Measurements from ENCODE around the gene CCDC60.
A peak's percentile ranks its signal among the peaks of the same experiment; 100 is the strongest.

The CCDC60 gene

GRCh38 chr12:119512772-119513497, 178.4 kb downstream of the CCDC60 start:
- Mint-ChIP-seq H3K27ac (no peak overlapping the region), H3K27me3 (peaks cover 7% of the 10 kb centered on the region), H3K4me3 (no peak overlapping the region), H3K36me3 (peaks cover 2% of the 10 kb centered on the region), H3K4me1 (no peaks in the 10 kb centered on the region), H3K9me3 (peaks cover 2% of the 10 kb centered on the region)
- no peak for DNase-seq (ENCODE audit: low spot score in 2 of 2)
- ATAC-seq (ENCODE audit: low read depth), result no peak

DNA sequence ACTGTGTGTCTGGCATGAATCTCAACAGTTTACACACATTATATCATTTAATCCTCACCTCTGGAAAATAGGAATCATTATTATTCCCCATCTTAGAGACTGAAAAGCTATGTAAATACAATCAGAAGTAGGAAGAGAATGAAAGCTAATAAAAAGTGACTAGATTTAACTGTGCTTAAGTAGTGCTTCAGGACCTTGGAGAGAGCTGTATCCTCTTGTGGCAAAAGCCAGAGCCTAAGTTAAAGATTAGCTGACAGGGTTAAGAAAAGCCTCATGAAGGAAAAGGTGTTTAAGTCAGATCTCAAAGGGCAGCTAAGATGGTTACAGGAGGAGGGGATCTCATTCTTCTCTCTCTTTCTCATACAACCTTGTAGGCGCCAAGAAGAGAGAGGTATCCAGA, 193.7 kb downstream of the CCDC60 start:
- Mint-ChIP-seq H3K36me3 (no peaks in the 10 kb centered on the region), H3K9me3 (peaks cover 4% of the 10 kb centered on the region), H3K27ac (no peak overlapping the region), H3K4me1 (no peaks in the 10 kb centered on the region), H3K4me3 (no peak overlapping the region), H3K27me3 (peaks cover 3% of the 10 kb centered on the region)
- ATAC-seq (ENCODE audit: low read depth) (no peak), DNase-seq (ENCODE audit: low spot score in 2 of 2) (no peak)

DNA sequence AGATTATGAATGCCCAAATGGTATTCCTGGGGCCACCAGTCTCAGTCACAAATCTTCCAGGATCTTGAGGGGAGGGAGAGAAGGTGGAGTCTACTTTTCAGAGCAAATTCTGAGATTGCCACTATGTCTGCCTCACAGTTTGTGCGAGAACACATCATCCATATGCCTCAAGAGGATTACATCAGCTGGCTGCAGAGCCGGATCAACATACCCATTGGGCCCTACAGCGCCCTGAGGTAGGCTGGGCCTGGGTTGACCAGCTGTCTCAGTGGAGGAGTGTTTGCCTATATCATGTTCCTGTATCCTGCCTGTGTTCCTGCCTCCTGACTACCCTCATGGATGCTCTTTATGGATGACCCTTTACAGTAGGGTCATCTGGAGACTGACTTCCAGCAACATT, 205.9 kb downstream of the CCDC60 start:
- no peak overlapping the region for H3K27ac Mint-ChIP-seq
- DNase-seq (ENCODE audit: low spot score in 2 of 2), result no peak
- H3K27me3 Mint-ChIP-seq, result peaks cover 18% of the 10 kb centered on the region
- no peaks in the 10 kb centered on the region for H3K4me1 Mint-ChIP-seq
- no peak overlapping the region for H3K4me3 Mint-ChIP-seq
- no peaks in the 10 kb centered on the region for H3K36me3 Mint-ChIP-seq
- H3K9me3 Mint-ChIP-seq, result peaks cover 6% of the 10 kb centered on the region
- ATAC-seq (ENCODE audit: low read depth), result no peak

DNA sequence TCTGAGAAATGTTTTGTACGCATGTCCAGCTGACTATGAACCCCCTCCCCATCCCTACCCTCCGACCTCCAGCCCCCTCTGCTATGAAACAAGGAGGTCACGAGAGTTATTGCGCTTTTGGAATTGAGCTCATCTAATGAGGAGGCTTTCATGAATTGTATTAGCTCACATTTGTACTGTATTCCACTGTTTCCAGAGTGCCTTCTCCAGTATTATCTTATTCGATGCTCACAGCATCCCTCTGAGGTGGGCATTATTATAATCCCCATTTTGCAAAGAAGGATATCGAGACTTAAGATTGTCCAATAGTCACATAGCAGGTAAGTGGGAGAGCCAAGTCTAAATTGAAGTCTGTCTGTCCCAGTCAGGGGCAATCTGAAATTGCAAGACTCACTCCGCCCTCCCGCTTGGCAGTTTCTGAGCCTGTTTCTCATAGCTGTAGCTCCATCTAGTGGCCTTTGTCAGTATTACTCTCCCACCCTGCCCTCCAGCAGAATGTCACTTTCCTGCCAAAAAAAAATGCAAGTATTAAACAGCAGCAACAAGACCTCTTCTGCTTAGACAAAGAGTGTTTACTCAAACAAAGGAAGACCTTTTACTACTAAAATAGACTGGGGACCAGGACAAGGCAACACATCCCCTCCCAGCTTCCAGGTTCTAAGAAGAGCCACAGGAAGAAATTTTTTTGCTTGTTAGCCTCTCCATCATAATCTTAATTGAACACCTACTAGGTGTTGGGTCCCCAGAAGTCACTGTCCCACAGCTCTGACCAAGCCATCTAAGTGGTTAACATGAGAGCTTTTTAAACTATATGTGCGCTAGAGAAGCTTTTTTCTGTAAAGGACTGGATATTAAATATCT, 210.5 kb downstream of the CCDC60 start:
- no peak overlapping the region for H3K27ac Mint-ChIP-seq
- no peaks in the 10 kb centered on the region for H3K36me3 Mint-ChIP-seq
- ATAC-seq (ENCODE audit: low read depth), result peak; percentile 46
- no peaks in the 10 kb centered on the region for H3K4me1 Mint-ChIP-seq
- no peaks in the 10 kb centered on the region for H3K9me3 Mint-ChIP-seq
- peak; percentile 54 to 60 for DNase-seq (ENCODE audit: low spot score in 2 of 2)
- no peak overlapping the region for H3K4me3 Mint-ChIP-seq
- peaks cover 24% of the 10 kb centered on the region for H3K27me3 Mint-ChIP-seq

DNA sequence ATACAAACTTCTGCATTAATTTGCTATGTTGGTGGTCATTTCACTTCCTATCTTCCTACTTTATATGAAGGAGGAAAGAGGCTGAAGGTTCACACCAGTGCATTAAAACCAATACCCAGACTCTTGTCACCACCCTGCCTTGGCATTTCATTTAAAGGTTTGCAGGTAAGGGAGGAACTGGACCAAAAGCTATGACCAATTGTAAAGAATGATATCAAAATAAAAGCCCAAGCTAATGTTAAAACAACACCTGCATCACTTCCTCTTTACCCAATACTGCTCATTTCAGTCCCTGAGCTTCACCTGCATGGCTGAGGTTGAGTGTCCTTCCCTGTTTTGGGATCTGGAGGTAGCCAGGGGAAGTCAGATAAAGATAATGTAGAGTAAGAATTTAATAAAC, 211.8 kb downstream of the CCDC60 start:
- Mint-ChIP-seq H3K27ac (no peak overlapping the region), H3K27me3 (peaks cover 26% of the 10 kb centered on the region), H3K4me1 (no peaks in the 10 kb centered on the region), H3K36me3 (no peaks in the 10 kb centered on the region), H3K4me3 (no peak overlapping the region), H3K9me3 (no peaks in the 10 kb centered on the region)
- DNase-seq (ENCODE audit: low spot score in 2 of 2) (no peak), ATAC-seq (ENCODE audit: low read depth) (no peak)

- no peaks in the 10 kb centered on the region for H3K9me3 Mint-ChIP-seq
- no peak overlapping the region for H3K27ac Mint-ChIP-seq
- H3K4me1 Mint-ChIP-seq, result no peaks in the 10 kb centered on the region
- H3K4me3 Mint-ChIP-seq, result no peak overlapping the region
- peaks cover 23% of the 10 kb centered on the region for H3K27me3 Mint-ChIP-seq
- no peaks in the 10 kb centered on the region for H3K36me3 Mint-ChIP-seq
- no peak for ATAC-seq (ENCODE audit: low read depth)
- no peak for DNase-seq (ENCODE audit: low spot score in 2 of 2)
Measured at GRCh38 chr12:119547001-119547400, 212.5 kb downstream of the CCDC60 start.

GRCh38 chr12:119556854-119557253, 222.3 kb downstream of the CCDC60 start:
- peaks cover 3% of the 10 kb centered on the region for H3K9me3 Mint-ChIP-seq

DNA sequence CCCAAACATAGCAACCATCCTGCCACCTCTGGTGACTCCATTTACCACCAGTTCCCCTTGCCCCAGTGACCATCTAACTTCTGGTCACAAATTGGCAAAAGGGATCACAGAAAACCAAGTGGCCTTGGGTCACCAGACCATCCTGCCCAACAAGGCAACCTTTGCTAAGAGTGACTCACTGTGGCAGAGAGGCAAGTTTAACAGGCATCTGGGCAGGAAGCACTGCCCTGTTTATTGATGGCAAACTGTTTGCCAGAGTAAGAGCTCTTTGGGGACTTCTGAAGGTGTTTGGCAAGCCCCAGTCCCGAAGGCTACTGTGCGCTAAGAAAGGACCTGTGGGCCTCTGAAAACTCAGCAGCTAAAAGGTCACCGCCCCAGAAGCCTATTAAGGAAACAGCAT, 230.9 kb downstream of the CCDC60 start:
- Mint-ChIP-seq H3K4me1 (no peaks in the 10 kb centered on the region), H3K9me3 (no peaks in the 10 kb centered on the region), H3K4me3 (no peak overlapping the region), H3K27ac (no peak overlapping the region), H3K36me3 (no peaks in the 10 kb centered on the region), H3K27me3 (peaks cover 10% of the 10 kb centered on the region)
- ATAC-seq (ENCODE audit: low read depth) (no peak), DNase-seq (ENCODE audit: low spot score in 2 of 2) (no peak)

More at GRCh38 chr12:119556854-119557253, 222.3 kb downstream of the CCDC60 start:
- ATAC-seq (ENCODE audit: low read depth) (no peak), DNase-seq (ENCODE audit: low spot score in 2 of 2) (no peak)
- H3K4me1 Mint-ChIP-seq, result no peaks in the 10 kb centered on the region
- H3K27me3 Mint-ChIP-seq, result peaks cover 11% of the 10 kb centered on the region
- no peaks in the 10 kb centered on the region for H3K36me3 Mint-ChIP-seq
- H3K4me3 Mint-ChIP-seq, result no peak overlapping the region
- no peak overlapping the region for H3K27ac Mint-ChIP-seq

DNA sequence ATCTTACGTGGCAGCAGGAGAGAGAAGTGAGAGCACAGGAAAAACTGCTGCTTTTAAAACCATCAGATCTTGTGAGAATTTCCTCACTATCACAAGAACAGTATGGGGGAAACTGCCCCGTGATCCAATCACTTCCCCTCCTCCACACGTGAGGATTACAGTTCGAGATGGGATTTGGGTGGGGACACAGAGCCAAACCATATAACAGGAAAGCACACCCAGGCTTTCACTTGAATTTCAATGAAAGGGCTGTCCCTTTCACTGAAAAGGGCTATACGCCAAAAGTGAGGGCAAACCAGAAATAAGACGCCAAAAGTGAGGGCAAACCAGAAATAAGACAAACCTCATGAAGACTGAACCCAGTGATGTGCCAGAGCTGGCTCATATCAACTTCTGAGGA, 236.2 kb downstream of the CCDC60 start:
- ATAC-seq (ENCODE audit: low read depth) (no peak), DNase-seq (ENCODE audit: low spot score in 2 of 2) (no peak)
- peaks cover 5% of the 10 kb centered on the region for H3K9me3 Mint-ChIP-seq
- H3K4me3 Mint-ChIP-seq, result no peak overlapping the region
- H3K27ac Mint-ChIP-seq, result no peak overlapping the region
- peaks cover 6% of the 10 kb centered on the region for H3K27me3 Mint-ChIP-seq
- H3K4me1 Mint-ChIP-seq, result no peaks in the 10 kb centered on the region
- no peaks in the 10 kb centered on the region for H3K36me3 Mint-ChIP-seq

- Mint-ChIP-seq H3K9me3 (peaks cover 5% of the 10 kb centered on the region), H3K4me1 (no peaks in the 10 kb centered on the region), H3K27me3 (peaks cover 3% of the 10 kb centered on the region), H3K4me3 (no peak overlapping the region), H3K27ac (no peak overlapping the region), H3K36me3 (no peaks in the 10 kb centered on the region)
- DNase-seq (ENCODE audit: low spot score in 2 of 2) (no peak), ATAC-seq (ENCODE audit: low read depth) (no peak)
Measured at GRCh38 chr12:119573086-119573485, 238.6 kb downstream of the CCDC60 start.

DNA sequence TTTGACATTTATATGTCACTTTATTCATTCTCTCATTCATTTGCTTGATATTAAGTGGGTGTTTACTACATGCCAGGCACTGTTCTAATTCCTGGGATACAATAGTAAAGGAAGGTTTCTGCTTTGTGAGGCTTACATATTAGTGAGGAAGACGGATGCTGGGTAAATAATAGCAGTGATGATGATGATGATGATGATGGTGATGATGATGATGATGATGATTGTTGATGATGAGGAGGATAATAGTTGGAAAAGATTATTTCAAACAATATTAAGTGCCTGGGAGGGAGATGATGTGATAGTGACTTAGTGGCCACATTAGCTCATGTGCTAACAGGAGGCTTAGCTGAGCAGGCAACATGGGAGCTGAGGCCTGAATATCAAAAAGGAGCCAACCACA, 239.7 kb downstream of the CCDC60 start:
- ATAC-seq (ENCODE audit: low read depth), result no peak
- Mint-ChIP-seq H3K9me3 (peaks cover 5% of the 10 kb centered on the region), H3K4me3 (no peak overlapping the region), H3K4me1 (no peaks in the 10 kb centered on the region), H3K27ac (no peak overlapping the region), H3K36me3 (no peaks in the 10 kb centered on the region), H3K27me3 (peaks cover 3% of the 10 kb centered on the region)
- DNase-seq (ENCODE audit: low spot score in 2 of 2), result no peak

DNA sequence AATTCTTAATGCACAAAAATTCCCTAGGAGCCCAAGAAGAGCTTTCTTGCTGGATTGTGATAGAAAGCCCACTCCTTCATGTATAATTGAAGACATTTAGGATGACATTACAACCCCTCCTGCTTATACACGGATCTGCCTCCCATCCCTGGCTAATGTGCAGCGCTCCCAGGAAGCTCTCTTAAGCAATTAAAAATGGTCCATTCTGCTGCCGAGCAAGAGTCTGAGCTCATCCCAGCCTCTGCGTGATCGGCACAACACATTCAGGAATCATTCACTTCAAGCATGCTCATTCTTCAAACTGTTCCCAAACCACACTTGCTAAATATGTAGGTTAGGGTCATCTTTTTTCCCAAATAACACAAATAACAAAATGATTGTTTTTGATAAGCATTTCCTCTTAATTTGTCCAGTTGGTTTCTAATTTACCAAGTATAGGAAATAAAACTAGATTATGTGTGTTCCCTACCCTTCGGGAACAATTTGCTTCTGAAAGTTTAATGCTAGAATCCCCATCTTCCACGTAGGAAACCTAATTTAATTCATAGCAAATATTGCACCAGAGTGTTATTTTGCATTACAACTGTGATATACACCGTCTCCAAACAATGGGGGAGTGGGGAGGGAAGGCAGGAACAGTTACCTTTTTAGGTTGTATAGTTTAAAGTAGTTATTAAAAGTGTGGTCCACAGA, 241.7 kb downstream of the CCDC60 start:
- H3K9me3 Mint-ChIP-seq, result peaks cover 5% of the 10 kb centered on the region
- H3K4me1 Mint-ChIP-seq, result no peaks in the 10 kb centered on the region
- H3K4me3 Mint-ChIP-seq, result no peak overlapping the region
- ATAC-seq (ENCODE audit: low read depth) (no peak), DNase-seq (ENCODE audit: low spot score in 2 of 2) (no peak)
- no peaks in the 10 kb centered on the region for H3K36me3 Mint-ChIP-seq
- H3K27ac Mint-ChIP-seq, result no peak overlapping the region
- peaks cover 3% of the 10 kb centered on the region for H3K27me3 Mint-ChIP-seq

DNA sequence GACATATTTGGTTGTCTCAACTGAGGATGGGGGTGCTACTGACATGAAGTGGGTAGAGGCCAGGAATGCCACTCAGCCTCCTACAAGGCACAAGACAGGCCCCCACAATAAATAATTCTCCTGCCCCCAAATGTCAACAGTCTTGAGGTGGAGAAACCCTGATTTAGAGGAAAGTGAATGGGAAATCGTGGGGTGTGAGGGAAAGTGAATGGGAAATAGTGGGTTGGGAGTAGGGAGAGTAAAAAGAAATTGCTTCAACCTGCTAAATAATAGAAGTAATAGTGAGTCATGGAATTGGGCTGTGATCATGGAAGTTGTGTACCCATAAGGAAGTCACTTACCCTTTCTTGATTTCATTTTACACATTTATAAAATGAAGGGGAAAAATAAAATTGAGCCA, 242.4 kb downstream of the CCDC60 start:
- H3K27me3 Mint-ChIP-seq, result peaks cover 3% of the 10 kb centered on the region
- H3K9me3 Mint-ChIP-seq, result peaks cover 5% of the 10 kb centered on the region
- ATAC-seq (ENCODE audit: low read depth), result no peak
- H3K27ac Mint-ChIP-seq, result no peak overlapping the region
- no peaks in the 10 kb centered on the region for H3K4me1 Mint-ChIP-seq
- no peak for DNase-seq (ENCODE audit: low spot score in 2 of 2)
- no peaks in the 10 kb centered on the region for H3K36me3 Mint-ChIP-seq
- no peak overlapping the region for H3K4me3 Mint-ChIP-seq

DNA sequence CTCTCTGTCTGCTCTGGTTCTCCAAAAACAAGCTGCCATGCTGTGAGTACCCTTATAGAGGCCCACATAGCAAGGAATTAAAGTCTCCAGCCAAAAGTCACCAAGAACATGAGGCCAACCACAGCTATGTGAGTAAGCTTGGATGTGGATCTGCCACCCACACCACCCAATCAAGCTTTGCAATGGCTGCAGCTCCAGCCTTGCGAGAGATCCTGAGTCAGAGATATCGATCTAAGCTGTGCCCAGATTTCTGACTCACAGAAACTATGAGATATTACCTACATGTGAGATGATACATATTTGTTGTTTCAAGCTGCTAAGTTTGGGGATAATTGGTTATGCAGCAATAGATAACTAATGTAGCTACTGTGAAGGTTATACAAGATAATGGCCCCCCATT, 243.6 kb downstream of the CCDC60 start:
- H3K9me3 Mint-ChIP-seq, result peaks cover 3% of the 10 kb centered on the region
- no peak for DNase-seq (ENCODE audit: low spot score in 2 of 2)
- no peak for ATAC-seq (ENCODE audit: low read depth)
- no peak overlapping the region for H3K4me3 Mint-ChIP-seq
- H3K4me1 Mint-ChIP-seq, result no peaks in the 10 kb centered on the region
- H3K36me3 Mint-ChIP-seq, result no peaks in the 10 kb centered on the region
- peaks cover 3% of the 10 kb centered on the region for H3K27me3 Mint-ChIP-seq
- H3K27ac Mint-ChIP-seq, result no peak overlapping the region

Data from memory B cell (primary cell).